Measurements from ENCODE around the gene SPATA3. TPM values are rescaled to one million over a fixed set of nuclear protein-coding genes. Genes with fewer than 3 reads are reported as not detected.

Gene SPATA3
- total RNA-seq (2022) (not detected in 2 replicates), Bru-seq, nascent RNA (not detected), BruChase-seq, experiment 1, labeled RNA remaining after a 6-hour chase (percentile 6 among the genes with signal in this experiment), BruChase-seq, experiment 2, labeled RNA remaining after a 2-hour chase (not detected)
- long read RNA-seq: 0 reads

- no peak for DNase-seq
- Mint-ChIP-seq H3K4me3 (ENCODE audit: low read depth, unreplicated experiment) (no peak within 1 kb of the TSS), H3K27me3 (ENCODE audit: unreplicated experiment) (peaks cover 94% of the 10 kb centered on the region), H3K9me3 (ENCODE audit: low read depth, unreplicated experiment) (no peaks in the 10 kb centered on the region), H3K4me1 (ENCODE audit: low read depth, unreplicated experiment) (peaks cover 8% of the 10 kb centered on the region), H3K27ac (ENCODE audit: unreplicated experiment) (no peak within 1 kb of the TSS), H3K36me3 (ENCODE audit: insufficient read depth, unreplicated experiment) (no peaks in the 10 kb centered on the region)
- no peak for TF ChIP-seq CTCF (IDR thresholded peaks at IDR 0.05; ENCODE audit: unreplicated experiment)
- intact Hi-C loops (cut with micrococcal nuclease; ENCODE audit: unreplicated experiment): no loop called here
- BruUV-seq (replicated peaks): no TSS peak
- CTCF ChIA-PET: no interaction called here
Measured at GRCh38 chr2:230995821-230996220, at the start of gene SPATA3. SPATA3 (plus strand) TSS chr2:230996121; CDS start chr2:230996234, 113 bp downstream.

GRCh38 chr2:230946429-230947234 is 49.3 kb upstream of the SPATA3 start:
- intact Hi-C loops (cut with micrococcal nuclease; ENCODE audit: unreplicated experiment): no loop called here
- no peak for DNase-seq
- Mint-ChIP-seq H3K4me1 (ENCODE audit: low read depth, unreplicated experiment) (no peaks in the 10 kb centered on the region), H3K4me3 (ENCODE audit: low read depth, unreplicated experiment) (no peak overlapping the region), H3K27ac (ENCODE audit: unreplicated experiment) (no peak overlapping the region), H3K36me3 (ENCODE audit: insufficient read depth, unreplicated experiment) (no peaks in the 10 kb centered on the region), H3K27me3 (ENCODE audit: unreplicated experiment) (peaks cover 91% of the 10 kb centered on the region), H3K9me3 (ENCODE audit: low read depth, unreplicated experiment) (no peaks in the 10 kb centered on the region)
- BruUV-seq (replicated peaks): no TSS peak
- no peak for TF ChIP-seq CTCF (IDR thresholded peaks at IDR 0.05; ENCODE audit: unreplicated experiment)
- CTCF ChIA-PET: interaction anchor here (1.4 kb wide), 1 partner anchor 10 kb away, joined by 4 read pairs; no protein-coding TSS in a partner anchor

GRCh38 chr2:230947235-230947576 is 48.7 kb upstream of the SPATA3 start:
- CTCF ChIA-PET: interaction anchor here (1.4 kb wide), 1 partner anchor 10 kb away, joined by 4 read pairs; no protein-coding TSS in a partner anchor
- BruUV-seq (replicated peaks): no TSS peak
- H3K27ac Mint-ChIP-seq (ENCODE audit: unreplicated experiment): no peak overlapping the region
- no peak overlapping the region for H3K4me3 Mint-ChIP-seq (ENCODE audit: low read depth, unreplicated experiment)
- H3K4me1 Mint-ChIP-seq (ENCODE audit: low read depth, unreplicated experiment): no peaks in the 10 kb centered on the region
- H3K27me3 Mint-ChIP-seq (ENCODE audit: unreplicated experiment): peaks cover 89% of the 10 kb centered on the region
- H3K36me3 Mint-ChIP-seq (ENCODE audit: insufficient read depth, unreplicated experiment): no peaks in the 10 kb centered on the region
- H3K9me3 Mint-ChIP-seq (ENCODE audit: low read depth, unreplicated experiment): no peaks in the 10 kb centered on the region
- no peak for TF ChIP-seq CTCF (IDR thresholded peaks at IDR 0.05; ENCODE audit: unreplicated experiment)
- DNase-seq: no peak
- intact Hi-C loops (cut with micrococcal nuclease; ENCODE audit: unreplicated experiment): no loop called here

GRCh38 chr2:230947908-230948365 is 48.0 kb upstream of the SPATA3 start:
- DNase-seq: no peak
- Mint-ChIP-seq H3K27ac (ENCODE audit: unreplicated experiment) (no peak overlapping the region), H3K4me3 (ENCODE audit: low read depth, unreplicated experiment) (no peak overlapping the region), H3K36me3 (ENCODE audit: insufficient read depth, unreplicated experiment) (no peaks in the 10 kb centered on the region), H3K9me3 (ENCODE audit: low read depth, unreplicated experiment) (no peaks in the 10 kb centered on the region), H3K27me3 (ENCODE audit: unreplicated experiment) (peaks cover 89% of the 10 kb centered on the region), H3K4me1 (ENCODE audit: low read depth, unreplicated experiment) (no peaks in the 10 kb centered on the region)
- TF ChIP-seq CTCF (IDR thresholded peaks at IDR 0.05; ENCODE audit: unreplicated experiment): no peak
- CTCF ChIA-PET: interaction anchor here (0.7 to 1.4 kb wide), 2 partner anchors 11 to 1598 kb away, joined by 3 to 4 read pairs; no protein-coding TSS in a partner anchor
- BruUV-seq (replicated peaks): no TSS peak
- intact Hi-C loops (cut with micrococcal nuclease; ENCODE audit: unreplicated experiment): no loop called here

Data from Calu3 (cell line).